Uterus (tissue), 4 donors: ENCODE data around the gene SGPL1. TPM values are rescaled to one million over a fixed set of nuclear protein-coding genes. Genes with fewer than 3 reads are reported as not detected.

ENCODE experiments used
- DNase-seq, 2 donors: peaks; one replicate each; pipeline ENCODE4 v3.0.0-alpha.2; 2019 to 2020
- H3K27ac ChIP-seq, 2 donors: fragments of 200-600 bp; sonication (generic); 1 replicate in 1 of 2; 2 replicates in 1 of 2; pipeline ENCODE4 v1.5.1; 2016 to 2018
- H3K27me3 ChIP-seq, 2 donors: fragments of 200-600 bp; sonication (generic); one replicate each; pipeline ENCODE4 v1.5.1; 2018 to 2019; ENCODE audit warnings: control low read depth in 1 of 2
- H3K36me3 ChIP-seq, 2 donors: fragments of 200-600 bp; sonication (generic); one replicate each; pipeline ENCODE4 v1.5.1; 2019; ENCODE audit warnings: control low read depth in 1 of 2
- H3K4me1 ChIP-seq, 2 donors: fragments of 200-600 bp; sonication (generic); one replicate each; pipeline ENCODE4 v1.5.1; 2018 to 2019; ENCODE audit warnings: control low read depth in 1 of 2
- H3K4me3 ChIP-seq, 2 donors: fragments of 200-600 bp; sonication (generic); 1 replicate in 1 of 2; 2 replicates in 1 of 2; pipeline ENCODE4 v1.5.1; 2018 to 2019; ENCODE audit warnings: mild to moderate bottlenecking in 1 of 2
- H3K9me3 ChIP-seq, 2 donors: fragments of 200-600 bp; sonication (generic); one replicate each; pipeline ENCODE4 v1.5.1; 2019; ENCODE audit warnings: control low read depth in 1 of 2
- CTCF ChIP-seq, 4 experiments: fragments of 200-600 bp in 2 of 4; fragments of 450-650 bp in 2 of 4; sonication (generic) in 2 of 4; IDR thresholded peaks; one replicate each; pipeline ENCODE4 v1.5.1; 2016 to 2019; ENCODE audit warnings: antibody characterized with exemption in 4 of 4, mild to moderate bottlenecking in 2 of 4, moderate library complexity in 1 of 4
- POLR2A ChIP-seq, 2 donors: fragments of 450-650 bp; IDR thresholded peaks; one replicate each; pipeline ENCODE4 v1.6.1; 2016; ENCODE audit warnings: antibody characterized with exemption in 2 of 2, mild to moderate bottlenecking in 1 of 2, moderate library complexity in 1 of 2
- intact Hi-C: fragments of 100-400 bp; cut with DNase I; formaldehyde crosslinking; loops from one replicate; pipeline ENCODE4 v1.15.1; 2023; ENCODE audit warnings: low total_unique reads
- total RNA-seq, 4 donors: library from RNA; depleted of rRNA in 3 of 4; stranded (reverse); fragments of >200 nt in 3 of 4; gene quantifications; one replicate each; pipeline versions ENCODE4 v1.1.0 to v1.2.4, GENCODE V29; 2014 to 2023
- donor health status: DM: yes; HTN: yes; CAD: no.

SGPL1 gene
- total RNA-seq, 4 donors from 2014 or later: 13.3 to 59.7 (median 27.3) TPM

- Histone ChIP-seq H3K27me3 (no peaks in the 10 kb centered on the region), H3K27ac (no peak overlapping the region), H3K9me3 (no peaks in the 10 kb centered on the region), H3K4me3 (no peak overlapping the region), H3K4me1 (no peaks in the 10 kb centered on the region), H3K36me3 (no peaks in the 10 kb centered on the region)
- no peak for DNase-seq
- intact Hi-C loops: no loop called here
- TF ChIP-seq CTCF (IDR thresholded peaks at IDR 0.05) (no peak), POLR2A (IDR thresholded peaks at IDR 0.05) (no peak)
These were observed 83.3 kb downstream of the SGPL1 start for GRCh38 chr10:70899096-70899495.

GRCh38 chr10:70901276-70901878, 85.6 kb downstream of the SGPL1 start:
- Histone ChIP-seq H3K4me3 (no peak overlapping the region), H3K27me3 (no peaks in the 10 kb centered on the region), H3K27ac (no peak overlapping the region), H3K4me1 (no peaks in the 10 kb centered on the region), H3K9me3 (no peaks in the 10 kb centered on the region), H3K36me3 (no peaks in the 10 kb centered on the region)
- intact Hi-C loops: no loop called here
- TF ChIP-seq CTCF (IDR thresholded peaks at IDR 0.05) (no peak), POLR2A (IDR thresholded peaks at IDR 0.05) (no peak)
- DNase-seq: no peak

- intact Hi-C loops: no loop called here
- Histone ChIP-seq H3K27ac (no peak overlapping the region), H3K36me3 (no peaks in the 10 kb centered on the region), H3K4me1 (no peaks in the 10 kb centered on the region), H3K9me3 (no peaks in the 10 kb centered on the region), H3K27me3 (no peaks in the 10 kb centered on the region), H3K4me3 (no peak overlapping the region)
- no peak for DNase-seq
- TF ChIP-seq POLR2A (IDR thresholded peaks at IDR 0.05): no peak
- TF ChIP-seq CTCF (IDR thresholded peaks at IDR 0.05): no peak
These were observed 87.0 kb downstream of the SGPL1 start for GRCh38 chr10:70902661-70903261.

- intact Hi-C loops: no loop called here
- H3K4me1 ChIP-seq: no peaks in the 10 kb centered on the region
These were observed 87.6 kb downstream of the SGPL1 start for GRCh38 chr10:70903262-70903921.

More at GRCh38 chr10:70903262-70903921, 87.6 kb downstream of the SGPL1 start:
- no peaks in the 10 kb centered on the region for H3K27me3 ChIP-seq
- H3K4me3 ChIP-seq: no peak overlapping the region
- H3K9me3 ChIP-seq: no peaks in the 10 kb centered on the region
- peak; percentile 54 to 68 for DNase-seq
- no peaks in the 10 kb centered on the region for H3K36me3 ChIP-seq
- TF ChIP-seq CTCF (IDR thresholded peaks at IDR 0.05) (peak; percentile 57 to 79 (median 76)), POLR2A (IDR thresholded peaks at IDR 0.05) (no peak)
- no peak overlapping the region for H3K27ac ChIP-seq
